Stimulated activated CD4-positive, alpha-beta T cell treated with anti-CD3 and anti-CD28 coated beads, Interleukin-2, amount 100 ng/mL, for 4 hours (primary cell): Measurements from ENCODE around the gene CIP2A.
"Not testable (repeated sequence)": the region's sequence is repeated elsewhere in the genome, so short reads cannot be mapped to it uniquely, and the experiment has no call there.

Experiments used
- DNase-seq: peaks from one replicate; pipeline ENCODE4 v3.0.0-alpha.2; 2020; ENCODE audit warnings: low read depth

Gene CIP2A

GRCh38 chr3:108589081-108589997, at the start of gene CIP2A, which contains the start of gene DZIP3:
Gene CIP2A, minus strand, starts transcription at chr3:108589438. Its CDS starts 63 bp downstream, at chr3:108589375.
Gene DZIP3, plus strand, starts transcription at chr3:108589722. Its CDS starts 15,685 bp downstream, at chr3:108605407.
- DNase-seq = peak; percentile 68

DNA sequence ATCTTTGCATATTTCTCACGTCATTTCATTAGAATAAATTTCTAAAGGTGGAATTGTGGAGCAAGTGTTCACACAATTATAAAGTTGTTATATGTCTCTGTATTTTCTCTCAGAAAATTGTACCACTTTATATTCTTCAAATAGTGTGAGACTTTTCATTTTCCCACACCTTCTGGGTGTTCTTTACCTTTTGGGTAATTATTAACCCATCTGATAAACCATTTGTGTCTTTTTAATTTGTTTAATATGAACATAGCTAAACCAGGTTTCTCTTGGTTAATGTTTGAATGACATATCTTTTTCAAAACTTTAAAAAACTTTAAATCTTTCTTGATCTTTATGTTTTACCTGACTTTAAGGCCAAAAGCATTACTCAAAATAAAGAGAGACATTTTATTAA, 40.7 kb upstream of the CIP2A start:
- DNase-seq = no peak

- no peak for DNase-seq
Observed at GRCh38 chr3:108623504-108623903, 34.3 kb upstream of the CIP2A start.

DNA sequence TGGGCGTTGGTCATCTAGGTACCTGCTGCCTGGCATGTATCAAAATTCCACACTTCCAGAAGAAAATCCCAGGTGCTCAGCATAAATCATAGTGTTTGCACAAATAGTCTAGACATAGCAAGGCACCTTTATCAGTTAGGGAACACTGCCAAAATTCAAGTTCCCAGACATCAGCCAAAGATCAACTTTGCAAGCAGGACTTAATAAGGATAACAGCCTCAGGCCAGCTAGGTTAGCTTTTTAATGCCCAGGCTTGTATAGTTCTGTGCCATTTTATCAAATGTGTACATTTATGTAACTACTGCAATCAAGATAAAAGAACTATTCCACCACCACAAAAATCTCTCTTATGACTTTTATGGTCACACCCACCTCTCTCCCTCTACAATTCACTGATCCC, 31.0 kb upstream of the CIP2A start:
- no peak for DNase-seq

- not testable (repeated sequence) for DNase-seq
Observed at GRCh38 chr3:108616090-108616489, 26.9 kb upstream of the CIP2A start.

DNA sequence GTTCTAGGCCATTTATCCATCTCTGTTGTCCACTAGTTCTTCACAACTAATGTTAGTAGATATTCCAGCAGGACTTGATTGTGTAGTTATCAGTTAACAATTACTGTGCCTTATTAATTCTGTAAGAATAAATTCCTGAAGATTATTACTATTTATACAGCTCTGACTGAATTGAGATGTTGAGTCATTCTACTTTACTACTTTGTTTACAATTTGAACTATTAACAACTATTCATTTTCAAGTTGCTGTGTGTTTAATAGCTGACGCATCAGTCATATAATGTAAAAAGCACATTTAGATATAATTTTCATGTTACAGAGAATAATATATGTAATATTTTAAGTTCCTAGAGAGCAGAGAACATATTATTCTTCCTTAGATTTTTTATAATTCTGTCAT, 21.4 kb upstream of the CIP2A start:
- DNase-seq = no peak

- DNase-seq = no peak
Observed at GRCh38 chr3:108608750-108609149, 19.5 kb upstream of the CIP2A start.

- no peak for DNase-seq
Observed at GRCh38 chr3:108605491-108605890, 16.3 kb upstream of the CIP2A start.

DNA sequence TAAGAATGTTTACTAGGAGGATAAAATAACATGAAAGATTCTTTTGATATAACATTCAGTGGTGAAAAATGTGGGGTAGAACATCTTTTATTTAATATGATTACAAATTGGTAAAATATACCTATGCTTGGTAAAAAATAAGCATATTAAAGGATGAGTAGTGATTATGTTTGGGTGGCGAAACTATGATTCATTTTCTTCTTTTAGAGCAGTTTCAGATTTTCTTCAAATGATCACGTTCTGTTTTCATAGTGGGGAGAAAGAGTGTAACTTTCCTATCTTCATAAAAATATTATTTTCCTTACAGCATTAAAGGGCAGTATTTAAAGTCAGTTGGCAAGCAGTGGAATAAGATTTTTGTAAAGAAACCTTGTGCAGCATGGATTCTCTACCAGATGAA, 15.8 kb upstream of the CIP2A start:
- DNase-seq = no peak

DNA sequence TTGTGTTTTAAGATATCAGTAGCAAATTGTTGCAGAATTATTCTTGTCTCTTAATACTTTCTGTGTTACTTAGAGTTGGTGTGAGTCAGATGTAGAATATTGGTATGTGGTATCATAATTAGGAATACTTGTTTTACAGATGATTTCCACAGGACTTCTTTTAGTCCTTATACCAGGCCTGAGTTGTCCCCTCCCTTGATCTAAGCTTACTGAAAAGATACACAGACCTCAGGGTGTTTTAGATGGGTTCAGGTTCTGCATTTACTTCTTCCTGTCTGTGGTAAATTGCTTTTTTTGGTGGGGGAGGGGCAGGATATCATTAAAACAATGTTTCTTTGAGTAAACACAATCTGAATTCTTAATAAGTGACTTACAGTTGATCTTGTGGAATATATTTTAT, 14.5 kb upstream of the CIP2A start:
- no peak for DNase-seq

DNA sequence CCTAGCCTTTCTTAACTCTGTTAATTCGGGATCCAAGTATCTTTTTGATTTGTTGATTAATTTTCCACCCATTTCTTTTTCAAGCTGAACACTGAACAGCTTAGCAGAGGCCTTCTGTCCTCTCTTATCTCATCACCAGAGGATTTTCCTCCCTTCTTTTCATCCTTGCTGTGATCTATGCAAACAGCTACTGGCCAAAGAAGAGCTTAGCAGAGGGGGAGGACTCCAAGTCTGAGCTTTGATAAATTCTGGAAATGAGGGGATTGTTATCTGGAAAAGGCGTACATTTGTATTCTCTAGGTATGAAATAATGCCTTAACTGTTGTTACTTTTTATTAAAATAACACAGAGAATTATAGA, 13.7 kb upstream of the CIP2A start:
- no peak for DNase-seq

DNA sequence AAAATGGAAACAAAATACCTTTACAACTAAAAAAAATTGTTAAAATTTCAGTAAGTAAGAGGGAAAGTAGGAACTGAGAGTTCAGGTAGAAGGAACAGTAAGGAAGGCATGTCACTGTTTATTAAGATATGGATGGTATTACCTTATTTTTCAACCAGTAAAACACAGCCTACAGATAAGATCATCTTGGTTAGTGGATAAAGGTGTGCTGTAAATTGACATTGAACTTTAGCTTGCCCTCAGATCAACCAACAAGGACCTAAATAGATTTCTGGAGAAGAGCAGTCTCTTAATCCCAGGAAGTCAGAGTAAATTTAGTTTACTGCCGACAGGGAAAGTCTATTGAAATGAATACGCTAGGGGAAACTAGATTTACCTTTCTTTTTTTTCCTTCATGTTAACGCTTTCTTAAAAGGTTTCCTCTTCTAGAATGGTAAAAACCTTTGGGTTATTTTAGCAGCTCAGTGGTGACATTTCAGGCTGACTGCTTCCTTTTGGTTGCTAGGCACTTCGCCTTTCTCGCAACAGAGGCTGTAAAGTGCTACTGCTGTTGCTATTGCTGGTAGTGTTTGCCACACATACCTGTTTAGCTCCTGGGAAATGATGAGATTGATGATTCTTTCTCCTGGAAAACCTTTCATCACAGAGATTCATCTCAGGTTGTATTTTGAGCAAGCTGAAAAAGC, 13.2 kb upstream of the CIP2A start:
- DNase-seq = no peak

DNA sequence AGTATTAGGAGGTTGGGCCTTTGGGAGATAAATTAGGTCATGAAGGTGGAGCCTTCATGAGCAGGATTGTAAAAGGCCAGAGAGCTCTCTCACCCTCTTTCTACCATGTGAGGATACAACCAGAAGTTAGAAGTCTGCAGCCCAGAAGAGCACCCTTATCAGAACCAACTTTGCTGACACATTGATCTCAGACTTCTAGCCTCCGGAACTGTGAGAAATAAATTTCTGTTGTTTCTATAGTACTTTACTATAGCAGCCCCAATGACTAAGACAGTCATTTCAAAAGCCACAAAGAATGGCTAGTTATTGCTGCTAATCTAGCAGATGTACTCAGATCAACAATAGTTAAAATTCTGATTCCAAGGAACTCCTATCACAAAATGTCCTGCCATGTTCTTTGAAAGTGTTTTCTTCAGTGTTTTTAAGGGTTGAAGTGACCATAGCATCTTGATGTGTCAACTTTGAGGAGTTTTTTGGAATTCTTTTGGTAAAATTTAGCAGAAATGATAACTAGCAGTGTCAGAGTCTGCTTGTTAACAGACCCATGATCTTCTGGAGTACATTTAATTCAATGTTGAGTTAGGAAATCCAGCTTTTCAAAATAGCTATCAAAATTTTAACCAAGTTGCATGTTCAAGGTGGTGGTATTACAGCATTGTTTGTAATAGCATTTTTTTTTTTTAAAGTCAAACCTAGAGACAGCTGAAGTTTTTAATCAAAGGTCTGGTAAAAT, 10.6 kb upstream of the CIP2A start:
- no peak for DNase-seq

DNA sequence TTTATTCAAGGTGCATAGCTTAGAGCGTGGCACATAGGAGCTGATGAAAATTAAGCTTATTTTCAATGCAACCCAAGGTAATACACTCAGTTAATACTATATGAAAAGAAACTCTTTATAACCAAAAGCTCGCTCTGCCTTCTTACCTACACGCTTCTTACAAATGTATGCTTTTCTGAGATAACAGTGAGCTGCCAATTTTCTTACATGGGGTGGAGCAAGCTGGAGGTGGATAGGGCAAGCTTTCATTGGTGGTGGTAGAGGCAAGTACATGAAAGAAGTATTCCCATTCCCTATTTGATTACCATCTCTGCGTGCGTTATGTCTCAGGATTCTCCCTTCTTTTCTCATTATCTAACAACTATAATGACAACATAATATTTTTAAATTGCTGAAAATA, 9.1 kb upstream of the CIP2A start:
- DNase-seq = no peak

DNA sequence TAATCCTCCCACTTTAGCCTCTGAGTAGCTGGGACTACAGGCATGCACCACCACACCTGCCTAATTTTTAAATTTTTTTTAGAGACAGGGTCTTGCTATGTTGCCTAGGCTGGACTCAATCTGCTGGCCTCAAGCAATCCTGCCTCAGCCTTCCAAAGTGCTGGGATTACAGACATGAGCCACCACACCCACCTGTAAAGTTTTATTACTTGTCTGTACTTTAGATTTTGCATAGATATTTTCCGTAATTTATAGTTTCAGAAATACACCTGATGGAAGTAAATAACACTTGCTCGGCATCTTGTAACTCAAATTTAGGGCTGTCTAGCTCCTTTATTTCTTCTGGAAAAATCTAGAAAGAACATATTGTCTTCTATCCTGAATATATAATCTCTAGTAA, 6.1 kb upstream of the CIP2A start:
- DNase-seq = no peak

DNA sequence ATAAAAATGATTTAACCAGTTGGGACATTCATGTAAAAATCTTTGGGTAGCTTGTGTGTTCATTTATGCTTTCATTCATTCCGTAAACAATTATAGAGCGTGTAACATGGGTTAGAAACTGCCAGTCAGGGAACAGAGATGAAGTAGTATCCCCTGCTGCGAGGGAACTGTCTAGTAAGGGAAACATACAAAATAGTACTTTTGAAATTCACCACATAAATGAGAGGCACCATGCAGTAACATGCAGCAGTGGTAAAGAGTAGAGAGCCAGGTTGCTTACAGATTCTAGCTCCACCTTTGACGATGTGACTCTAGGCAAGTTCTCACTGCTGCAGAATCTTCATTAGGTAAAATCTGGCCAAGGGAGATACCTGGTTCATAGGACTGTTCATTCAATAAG, 1.2 kb upstream of the CIP2A start:
- no peak for DNase-seq

GRCh38 chr3:108589998-108590323, 723 bp upstream of the CIP2A start:
- DNase-seq = no peak

DNA sequence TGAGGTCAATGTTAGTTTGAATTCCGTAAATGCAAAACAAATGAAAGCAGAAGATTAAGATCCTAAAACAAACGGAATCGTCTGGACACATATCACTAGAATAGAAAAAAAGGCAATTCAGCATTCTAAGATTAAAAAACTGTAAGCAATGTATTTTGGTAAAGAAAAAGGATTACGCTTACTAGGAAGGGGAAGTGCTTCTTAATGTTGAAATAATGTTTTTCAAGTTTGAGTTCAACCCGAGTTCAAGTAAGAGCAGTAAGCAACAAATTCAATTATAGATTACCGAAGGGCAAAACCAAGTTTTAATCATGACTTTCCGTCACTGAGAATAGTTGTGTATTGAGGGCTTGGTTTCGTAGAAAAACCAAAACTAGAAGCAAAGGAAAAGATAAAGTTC, 637 bp downstream of the CIP2A start:
- DNase-seq = no peak

DNA sequence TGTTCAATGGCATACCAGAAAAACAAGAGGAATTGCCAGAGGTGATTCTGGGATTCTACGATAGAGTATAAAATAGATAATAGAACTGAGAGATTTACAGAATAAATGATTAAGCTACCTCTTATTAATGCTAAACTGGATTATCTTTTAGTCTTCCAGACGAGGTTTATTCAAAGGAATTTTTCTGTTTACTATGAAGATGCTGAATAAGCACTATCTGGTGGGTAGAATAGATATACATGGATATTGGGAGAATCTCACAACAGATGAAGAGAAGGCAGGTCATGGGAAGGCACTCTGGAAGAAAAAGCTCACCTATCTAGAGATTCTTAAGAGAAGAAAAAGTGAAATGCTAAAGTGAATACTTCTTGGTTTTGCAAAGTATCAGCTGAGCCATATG, 11.2 kb downstream of the CIP2A start:
- no peak for DNase-seq

DNA sequence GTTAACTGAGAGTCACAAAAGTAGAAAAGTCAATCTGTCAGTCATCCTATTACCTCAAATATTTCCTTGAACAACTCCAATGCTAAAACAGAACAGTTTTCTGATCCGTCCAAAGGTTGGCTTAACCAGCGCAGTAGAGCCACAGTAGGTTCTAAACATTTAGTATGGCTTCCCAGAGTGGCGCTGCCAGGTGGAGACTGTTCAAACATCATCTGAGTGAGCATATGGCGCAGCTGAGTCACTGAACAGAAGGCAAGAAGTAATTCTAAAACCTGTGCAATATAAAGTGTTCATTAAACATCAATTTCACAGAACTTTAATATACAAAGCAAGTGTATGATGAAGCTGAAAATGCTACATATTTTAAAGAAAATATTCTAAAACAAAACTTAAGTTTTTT, 19.9 kb downstream of the CIP2A start:
- DNase-seq = no peak

DNA sequence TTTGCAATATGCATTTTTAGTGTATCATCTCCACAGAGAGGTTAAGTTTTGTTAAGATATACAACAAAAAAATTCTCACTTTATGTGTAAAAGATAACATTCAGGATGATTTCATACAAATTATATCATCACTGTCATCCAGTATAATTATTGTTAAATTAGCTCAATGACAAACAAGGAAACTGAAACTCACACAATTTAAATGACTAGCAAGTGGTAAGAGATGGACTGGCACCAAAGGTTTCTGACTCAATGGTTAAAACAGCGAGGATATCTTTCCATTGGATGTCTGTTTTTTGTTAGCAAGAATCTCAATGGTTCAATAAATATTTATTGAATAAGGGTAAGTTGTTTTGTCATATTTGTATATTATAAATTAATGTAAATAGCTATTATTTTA, 22.6 kb downstream of the CIP2A start:
- no peak for DNase-seq

DNA sequence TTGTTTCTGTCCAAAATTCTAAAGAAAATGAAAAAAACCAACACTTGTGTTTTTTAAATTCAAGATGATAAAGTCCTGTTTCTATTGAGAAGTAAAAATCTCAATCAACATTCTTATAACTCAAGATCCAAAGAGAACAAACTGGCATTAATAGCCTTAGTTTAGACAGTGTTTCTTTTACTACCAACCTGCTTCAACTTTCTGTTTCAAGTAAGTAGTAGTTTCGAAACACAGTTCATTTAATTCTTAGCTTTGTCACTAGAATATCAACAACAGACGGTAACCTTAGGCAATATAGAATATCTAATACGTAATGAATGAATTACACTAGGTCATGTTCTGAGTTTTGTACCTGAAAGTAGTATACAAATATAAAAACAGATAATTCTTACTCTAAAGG, 23.7 kb downstream of the CIP2A start:
- DNase-seq = no peak

DNA sequence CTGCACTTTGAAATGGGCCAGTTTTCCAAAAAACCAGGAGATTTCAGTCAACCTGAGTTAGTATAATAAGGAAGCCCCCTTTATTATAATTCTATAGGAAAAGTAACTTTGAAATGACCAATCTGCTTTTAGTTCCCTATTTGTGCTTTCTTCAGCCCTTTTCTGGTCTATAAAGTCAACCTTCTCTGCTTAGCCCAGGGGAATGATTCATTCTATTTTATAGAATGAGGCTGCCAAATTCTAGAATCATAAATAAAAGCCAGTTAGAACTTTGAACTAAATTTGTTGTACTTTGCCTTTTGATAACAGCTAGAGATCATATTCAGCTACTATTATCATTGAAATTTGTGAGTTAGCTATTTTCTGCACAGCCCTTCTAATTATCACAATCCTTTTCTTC, 24.7 kb downstream of the CIP2A start:
- no peak for DNase-seq
